ENCODE measurements around the gene ADAMTS1.

The ADAMTS1 gene

DNA sequence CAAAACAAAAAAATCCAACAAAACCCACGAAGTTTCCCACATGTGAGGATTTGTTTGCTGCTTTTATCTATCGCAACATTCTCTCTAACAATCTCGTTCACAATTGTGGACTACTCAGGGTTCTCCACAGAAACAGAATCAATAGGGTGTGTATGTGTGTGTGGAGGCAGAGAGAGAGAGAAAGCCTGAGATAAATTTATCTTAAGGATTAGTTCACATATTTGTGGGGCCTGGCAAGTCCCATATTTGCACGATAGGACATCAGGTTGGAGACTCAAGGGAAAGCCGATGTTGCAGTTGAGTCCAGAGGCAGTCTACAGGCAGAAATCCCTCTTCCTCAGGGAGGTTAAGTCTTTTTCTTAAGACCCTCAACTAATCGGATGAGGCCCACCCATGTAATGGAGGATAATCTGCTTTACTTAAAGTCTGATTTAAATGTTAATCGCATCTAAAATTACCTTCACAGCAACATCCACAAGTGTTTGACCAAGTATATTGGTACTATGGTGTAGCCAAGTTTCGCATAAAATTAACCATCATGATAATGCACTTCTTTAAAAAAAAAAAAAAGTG lies 31.7 kb downstream of the ADAMTS1 start:
- H3K4me3 ChIP-seq (ENCODE audit: low read depth, low read length), result no peak overlapping the region
- DNase-seq (ENCODE audit: low read depth), result no peak
- TF ChIP-seq POLR2A (IDR thresholded peaks at IDR 0.05; ENCODE audit: extremely low read depth, insufficient read length), result no peak

DNA sequence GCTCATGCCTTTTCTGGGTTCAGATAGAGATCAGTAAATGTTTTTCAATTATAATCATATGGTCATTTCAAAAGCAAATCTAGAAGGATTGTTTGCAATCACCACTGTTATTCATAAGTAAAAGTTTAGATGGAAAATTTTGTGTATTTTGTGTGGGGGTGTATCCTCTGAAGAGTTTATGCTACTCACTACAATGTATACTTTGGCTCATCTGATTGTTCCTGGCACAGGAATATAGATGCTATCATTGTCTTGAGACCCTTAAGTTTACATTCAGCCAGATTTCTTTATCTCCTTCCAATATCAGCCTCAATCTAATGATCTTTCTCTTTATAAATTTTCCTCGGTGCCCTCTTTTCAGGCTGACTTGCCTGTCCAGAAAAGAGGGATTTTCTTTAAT lies 33.0 kb downstream of the ADAMTS1 start:
- no peak for DNase-seq (ENCODE audit: low read depth)
- TF ChIP-seq, protein P1, sequence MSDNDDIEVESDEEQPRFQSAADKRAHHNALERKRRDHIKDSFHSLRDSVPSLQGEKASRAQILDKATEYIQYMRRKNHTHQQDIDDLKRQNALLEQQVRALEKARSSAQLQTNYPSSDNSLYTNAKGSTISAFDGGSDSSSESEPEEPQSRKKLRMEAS (IDR thresholded peaks at IDR 0.05; ENCODE audit: low read depth, low read length), result no peak
- no peak for TF ChIP-seq POLR2A (IDR thresholded peaks at IDR 0.05; ENCODE audit: extremely low read depth, insufficient read length)
- TF ChIP-seq, protein P2, sequence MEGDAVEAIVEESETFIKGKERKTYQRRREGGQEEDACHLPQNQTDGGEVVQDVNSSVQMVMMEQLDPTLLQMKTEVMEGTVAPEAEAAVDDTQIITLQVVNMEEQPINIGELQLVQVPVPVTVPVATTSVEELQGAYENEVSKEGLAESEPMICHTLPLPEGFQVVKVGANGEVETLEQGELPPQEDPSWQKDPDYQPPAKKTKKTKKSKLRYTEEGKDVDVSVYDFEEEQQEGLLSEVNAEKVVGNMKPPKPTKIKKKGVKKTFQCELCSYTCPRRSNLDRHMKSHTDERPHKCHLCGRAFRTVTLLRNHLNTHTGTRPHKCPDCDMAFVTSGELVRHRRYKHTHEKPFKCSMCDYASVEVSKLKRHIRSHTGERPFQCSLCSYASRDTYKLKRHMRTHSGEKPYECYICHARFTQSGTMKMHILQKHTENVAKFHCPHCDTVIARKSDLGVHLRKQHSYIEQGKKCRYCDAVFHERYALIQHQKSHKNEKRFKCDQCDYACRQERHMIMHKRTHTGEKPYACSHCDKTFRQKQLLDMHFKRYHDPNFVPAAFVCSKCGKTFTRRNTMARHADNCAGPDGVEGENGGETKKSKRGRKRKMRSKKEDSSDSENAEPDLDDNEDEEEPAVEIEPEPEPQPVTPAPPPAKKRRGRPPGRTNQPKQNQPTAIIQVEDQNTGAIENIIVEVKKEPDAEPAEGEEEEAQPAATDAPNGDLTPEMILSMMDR (IDR thresholded peaks at IDR 0.05; ENCODE audit: low read depth, low read length), result no peak
- TF ChIP-seq MYC (IDR thresholded peaks at IDR 0.05; ENCODE audit: low read depth, low read length), result no peak
- no peak overlapping the region for H3K4me3 ChIP-seq (ENCODE audit: low read depth, low read length)

DNA sequence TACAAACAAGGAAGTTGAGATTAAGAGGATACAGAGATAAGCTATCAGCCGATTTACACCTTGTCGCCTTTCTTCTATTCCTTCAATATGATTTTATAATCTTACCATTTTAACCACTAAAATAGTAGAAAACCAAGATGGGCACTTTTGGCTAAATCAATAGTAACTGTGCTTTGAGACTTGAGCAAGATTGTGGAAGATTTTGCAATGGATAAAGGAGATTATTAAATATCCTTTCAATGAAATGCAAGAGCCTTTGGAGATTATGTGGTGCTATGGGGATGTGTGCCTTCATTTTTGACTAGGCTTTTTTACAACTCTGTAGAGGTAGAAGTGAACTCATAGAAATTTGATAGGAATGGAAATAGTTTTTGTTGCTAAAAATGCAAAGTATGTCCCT lies 33.7 kb downstream of the ADAMTS1 start:
- no peak for TF ChIP-seq MYC (IDR thresholded peaks at IDR 0.05; ENCODE audit: low read depth, low read length)
- TF ChIP-seq, protein P1 (IDR thresholded peaks at IDR 0.05; ENCODE audit: low read depth, low read length), result no peak
- TF ChIP-seq, protein P2 (IDR thresholded peaks at IDR 0.05; ENCODE audit: low read depth, low read length), result no peak
- H3K4me3 ChIP-seq (ENCODE audit: low read depth, low read length), result no peak overlapping the region
- no peak for DNase-seq (ENCODE audit: low read depth)

DNA sequence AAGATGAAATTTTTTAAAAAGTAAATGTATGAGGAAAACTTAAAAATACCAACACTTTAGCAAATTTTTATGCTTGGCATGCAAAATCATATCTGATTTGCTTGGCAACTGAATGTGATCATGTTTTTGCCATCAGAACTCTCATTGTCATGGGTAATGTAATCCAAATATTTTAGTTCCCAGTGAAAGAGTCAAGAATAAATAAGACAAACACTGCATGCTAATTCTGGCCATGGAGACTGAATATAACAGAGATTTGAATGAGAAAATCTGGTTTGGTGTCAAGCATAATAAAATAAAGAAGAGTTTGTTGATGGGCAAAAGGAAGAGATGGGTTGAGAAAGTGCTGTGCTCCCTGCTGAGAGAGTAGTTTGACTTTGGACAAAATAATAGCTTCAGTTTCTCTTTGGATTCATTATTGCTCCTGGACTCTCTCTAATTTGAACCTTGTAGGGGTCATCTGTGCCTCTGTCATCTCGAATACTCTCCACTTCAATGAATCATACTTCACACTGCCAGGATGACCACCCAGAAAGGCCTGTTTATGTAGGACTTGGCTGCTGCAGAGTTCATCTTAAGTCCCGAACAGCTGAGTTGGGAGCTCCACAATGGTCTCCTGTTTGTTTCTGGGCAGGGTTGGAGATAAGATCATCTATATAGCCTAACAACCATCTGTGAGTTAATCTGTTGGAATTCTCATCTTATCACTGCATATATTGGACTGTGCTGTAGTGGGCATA lies 34.4 kb downstream of the ADAMTS1 start:
- no peak overlapping the region for H3K4me3 ChIP-seq (ENCODE audit: low read depth, low read length)
- TF ChIP-seq MYC (IDR thresholded peaks at IDR 0.05; ENCODE audit: low read depth, low read length), result no peak
- TF ChIP-seq, protein P1 (IDR thresholded peaks at IDR 0.05; ENCODE audit: low read depth, low read length), result no peak
- TF ChIP-seq, protein P2 (IDR thresholded peaks at IDR 0.05; ENCODE audit: low read depth, low read length), result no peak
- TF ChIP-seq POLR2A (IDR thresholded peaks at IDR 0.05; ENCODE audit: extremely low read depth, insufficient read length), result no peak
- no peak for DNase-seq (ENCODE audit: low read depth)

DNA sequence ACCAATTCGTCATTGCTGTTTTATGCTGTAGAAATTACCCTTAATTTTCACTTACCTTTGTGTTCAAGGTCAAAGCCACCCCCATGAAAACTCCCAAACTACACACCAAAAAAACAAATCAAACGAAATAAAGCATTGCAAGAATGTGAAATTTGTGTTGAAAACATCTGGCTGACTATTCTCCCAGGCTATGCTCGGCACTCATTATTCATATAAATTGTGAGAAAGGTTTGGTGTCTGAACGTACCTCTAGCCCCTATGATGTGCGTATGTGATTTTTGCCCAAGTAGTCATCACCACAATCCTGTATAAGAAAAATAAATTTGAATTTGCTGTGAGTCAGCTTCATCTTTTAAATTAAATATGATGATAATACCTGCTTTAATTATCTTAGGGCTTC lies 34.9 kb downstream of the ADAMTS1 start:
- no peak for DNase-seq (ENCODE audit: low read depth)
- H3K4me3 ChIP-seq (ENCODE audit: low read depth, low read length), result no peak overlapping the region
- TF ChIP-seq, protein P1 (IDR thresholded peaks at IDR 0.05; ENCODE audit: low read depth, low read length), result no peak
- no peak for TF ChIP-seq POLR2A (IDR thresholded peaks at IDR 0.05; ENCODE audit: extremely low read depth, insufficient read length)
- TF ChIP-seq, protein P2 (IDR thresholded peaks at IDR 0.05; ENCODE audit: low read depth, low read length), result no peak

DNA sequence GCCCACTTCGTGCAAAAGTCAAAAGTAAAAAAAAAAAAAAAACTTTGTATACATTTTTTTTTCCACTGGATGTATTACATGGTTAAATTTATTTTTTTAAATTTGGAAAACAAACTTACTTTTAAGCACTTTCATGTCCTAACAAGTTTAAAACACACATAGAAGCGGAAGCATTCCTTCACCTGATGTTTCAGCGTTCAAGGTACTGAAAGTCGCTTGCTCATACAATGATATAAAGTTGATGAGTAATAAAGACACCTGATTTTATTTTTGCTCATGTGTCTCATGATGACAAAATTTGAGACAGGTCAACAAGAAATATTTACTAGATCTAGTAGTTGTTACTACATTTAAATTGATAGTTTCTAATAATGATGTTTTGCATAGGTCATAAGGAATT lies 35.5 kb downstream of the ADAMTS1 start:
- no peak for DNase-seq (ENCODE audit: low read depth)
- no peak for TF ChIP-seq MYC (IDR thresholded peaks at IDR 0.05; ENCODE audit: low read depth, low read length)
- TF ChIP-seq, protein P1 (IDR thresholded peaks at IDR 0.05; ENCODE audit: low read depth, low read length), result no peak
- TF ChIP-seq, protein P2 (IDR thresholded peaks at IDR 0.05; ENCODE audit: low read depth, low read length), result no peak
- no peak for TF ChIP-seq POLR2A (IDR thresholded peaks at IDR 0.05; ENCODE audit: extremely low read depth, insufficient read length)
- no peak overlapping the region for H3K4me3 ChIP-seq (ENCODE audit: low read depth, low read length)
